ENCODE data around the gene MRPL58.

Gene MRPL58

DNA sequence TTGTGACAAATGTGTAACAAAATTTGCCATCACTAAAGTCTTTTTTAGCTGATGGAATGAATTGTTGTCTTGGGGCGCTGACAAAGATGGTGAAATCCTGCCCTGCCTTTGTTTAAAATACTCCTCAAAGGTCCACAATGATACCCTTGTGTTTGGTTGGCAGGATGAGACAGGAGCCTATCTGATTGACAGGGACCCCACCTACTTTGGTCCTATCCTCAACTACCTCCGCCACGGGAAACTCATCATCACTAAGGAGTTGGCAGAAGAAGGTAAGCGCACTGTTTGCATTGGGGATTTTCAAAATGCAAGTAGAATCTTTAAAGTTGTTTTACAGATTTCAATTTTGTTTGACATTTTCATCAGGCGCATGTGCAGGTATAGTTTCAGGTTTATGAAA lies 36.6 kb downstream of the MRPL58 start:
- no peak overlapping the region for H3K27ac ChIP-seq
- no peaks in the 10 kb centered on the region for H3K27me3 ChIP-seq (ENCODE audit: control insufficient read depth, insufficient read depth, low read length)
- no peak overlapping the region for H3K4me3 ChIP-seq (ENCODE audit: low read depth, low read length)
- TF ChIP-seq CTCF (IDR thresholded peaks at IDR 0.05): no peak
- H3K9me3 ChIP-seq (ENCODE audit: control insufficient read depth, low read length): no peaks in the 10 kb centered on the region
- no peaks in the 10 kb centered on the region for H3K79me2 ChIP-seq
- H3K4me1 ChIP-seq: peaks cover 4% of the 10 kb centered on the region
- no peak overlapping the region for H2AFZ ChIP-seq
- H3K9ac ChIP-seq: no peak overlapping the region
- no peak overlapping the region for H3K4me2 ChIP-seq (ENCODE audit: low read length)
- no peaks in the 10 kb centered on the region for H3K36me3 ChIP-seq (ENCODE audit: control insufficient read depth, insufficient read depth, low read length)

DNA sequence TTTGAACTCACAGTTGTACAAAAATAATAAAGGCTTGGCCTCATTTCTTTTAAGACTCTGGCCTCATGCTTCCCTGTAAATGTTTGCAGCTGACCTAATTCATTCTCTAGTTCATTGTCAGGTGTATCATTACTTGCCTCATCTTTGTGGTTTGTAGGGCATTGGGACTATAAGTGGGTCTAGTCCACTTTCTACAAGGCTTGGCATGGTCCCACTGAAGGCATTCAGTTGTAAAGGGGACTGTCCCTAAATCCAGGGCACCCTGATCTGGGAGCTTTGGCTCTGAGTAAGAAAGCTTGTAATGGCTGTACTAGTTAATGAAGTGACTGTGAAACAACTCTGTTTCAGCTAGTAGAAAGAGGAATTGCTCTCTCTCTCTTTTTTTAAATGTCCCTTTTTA lies 37.2 kb downstream of the MRPL58 start:
- TF ChIP-seq CTCF (IDR thresholded peaks at IDR 0.05): no peak
- Histone ChIP-seq H3K9ac (no peak overlapping the region), H3K27ac (no peak overlapping the region), H3K4me3 (ENCODE audit: low read depth, low read length) (no peak overlapping the region), H3K27me3 (ENCODE audit: control insufficient read depth, insufficient read depth, low read length) (no peaks in the 10 kb centered on the region), H3K79me2 (peaks cover 2% of the 10 kb centered on the region), H2AFZ (no peak overlapping the region), H3K9me3 (ENCODE audit: control insufficient read depth, low read length) (no peaks in the 10 kb centered on the region), H3K4me1 (peaks cover 4% of the 10 kb centered on the region), H3K36me3 (ENCODE audit: control insufficient read depth, insufficient read depth, low read length) (no peaks in the 10 kb centered on the region), H3K4me2 (ENCODE audit: low read length) (no peak overlapping the region)

DNA sequence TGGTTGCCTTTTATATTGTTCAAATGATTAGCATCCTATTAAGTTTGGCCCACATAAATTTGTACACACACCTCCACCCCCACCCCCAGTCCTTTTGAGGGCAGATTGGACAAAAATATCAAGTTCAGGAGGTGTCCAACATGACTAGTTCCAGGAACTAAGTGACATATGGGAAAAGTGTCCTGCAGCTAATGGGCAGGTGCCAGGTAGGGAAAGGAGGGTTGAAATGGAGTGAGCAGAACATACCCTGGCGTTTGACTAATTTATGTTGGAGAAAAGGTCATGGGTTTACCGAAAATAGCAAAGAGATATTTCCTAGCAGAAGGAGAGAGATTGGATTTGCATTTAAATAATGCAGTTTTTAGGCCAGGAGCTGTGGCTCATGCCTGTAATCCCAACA lies 39.5 kb downstream of the MRPL58 start:
- Histone ChIP-seq H3K79me2 (peaks cover 3% of the 10 kb centered on the region), H3K27me3 (ENCODE audit: control insufficient read depth, insufficient read depth, low read length) (no peaks in the 10 kb centered on the region), H3K4me1 (no peaks in the 10 kb centered on the region), H3K9me3 (ENCODE audit: control insufficient read depth, low read length) (no peaks in the 10 kb centered on the region), H3K36me3 (ENCODE audit: control insufficient read depth, insufficient read depth, low read length) (no peaks in the 10 kb centered on the region), H3K4me2 (ENCODE audit: low read length) (no peak overlapping the region), H3K27ac (no peak overlapping the region), H2AFZ (no peak overlapping the region), H3K9ac (no peak overlapping the region), H3K4me3 (ENCODE audit: low read depth, low read length) (no peak overlapping the region)
- TF ChIP-seq CTCF (IDR thresholded peaks at IDR 0.05): no peak

GRCh38 chr17:75059369-75060345 lies 47.2 kb downstream of the MRPL58 start:
- Histone ChIP-seq H3K9ac (no peak overlapping the region), H3K27ac (no peak overlapping the region), H3K27me3 (ENCODE audit: control insufficient read depth, insufficient read depth, low read length) (no peaks in the 10 kb centered on the region), H3K79me2 (peaks cover 1% of the 10 kb centered on the region), H2AFZ (no peak overlapping the region), H3K9me3 (ENCODE audit: control insufficient read depth, low read length) (no peaks in the 10 kb centered on the region), H3K36me3 (ENCODE audit: control insufficient read depth, insufficient read depth, low read length) (no peaks in the 10 kb centered on the region), H3K4me2 (ENCODE audit: low read length) (no peak overlapping the region), H3K4me3 (ENCODE audit: low read depth, low read length) (no peak overlapping the region), H3K4me1 (no peaks in the 10 kb centered on the region)
- peak; percentile 21 for TF ChIP-seq CTCF (IDR thresholded peaks at IDR 0.05)
